HepG2 (cell line): ENCODE results near the gene PLCB1. TPM values are rescaled to one million over a fixed set of nuclear protein-coding genes. Genes with fewer than 3 reads are reported as not detected.

Experiments used
- BRD4 ChIP-seq: sonication (generic); formaldehyde crosslinking; IDR thresholded peaks from 2 replicates; pipeline ENCODE4 v1.4.0; 2020; ENCODE audit warnings: missing genetic modification reagents
- CBX2 ChIP-seq, 2 experiments: fragments of 200-600 bp in 1 of 2; sonication (generic); formaldehyde crosslinking in 1 of 2; IDR thresholded peaks; 2 replicates each; pipeline versions ENCODE4 v1.7.0 to v1.8.1; 2018 to 2022; ENCODE audit warnings: low read depth in 2 of 2, low read length in 1 of 2, mild to moderate bottlenecking in 1 of 2, missing genetic modification reagents in 1 of 2
- DNMT1 ChIP-seq: sonication (generic); formaldehyde crosslinking; IDR thresholded peaks from 2 replicates; pipeline ENCODE4 v1.5.1; 2020; ENCODE audit warnings: mild to moderate bottlenecking, missing genetic modification reagents
- FUBP1 ChIP-seq: sonication (generic); formaldehyde crosslinking; IDR thresholded peaks from 2 replicates; pipeline ENCODE4 v1.5.1; 2020; ENCODE audit warnings: missing genetic modification reagents, mild to moderate bottlenecking, borderline replicate concordance
- GZF1 ChIP-seq: sonication (generic); formaldehyde crosslinking; IDR thresholded peaks from 2 replicates; pipeline ENCODE4 v1.5.1; 2020; ENCODE audit warnings: mild to moderate bottlenecking, missing genetic modification reagents
- HNF4A ChIP-seq: sonication (generic); formaldehyde crosslinking; IDR thresholded peaks from 2 replicates; pipeline ENCODE4 v1.4.0; 2020; ENCODE audit warnings: missing genetic modification reagents
- JDP2 ChIP-seq: sonication (generic); formaldehyde crosslinking; IDR thresholded peaks from 2 replicates; pipeline ENCODE4 v1.8.1; 2022; ENCODE audit warnings: missing genetic modification reagents, borderline replicate concordance
- KLF12 ChIP-seq: sonication (generic); formaldehyde crosslinking; IDR thresholded peaks from 2 replicates; pipeline ENCODE4 v1.4.0; 2020; ENCODE audit warnings: missing genetic modification reagents, borderline replicate concordance
- NFIC ChIP-seq: IDR thresholded peaks from 2 replicates; pipeline ENCODE4 v1.6.1; 2012; ENCODE audit warnings: mild to moderate bottlenecking, low read length, inconsistent platforms
- POLR2AphosphoS2 ChIP-seq: IDR thresholded peaks from 2 replicates; pipeline ENCODE4 v1.6.1; 2011; ENCODE audit warnings: low read depth, low read length, improper control_type of control experiment
- PRPF4 ChIP-seq: fragments of 200-400 bp; formaldehyde crosslinking; IDR thresholded peaks from 2 replicates; pipeline ENCODE4 v1.6.1; 2016; ENCODE audit warnings: low read length, low read depth; ENCODE audit not compliant: poor library complexity, severe bottlenecking
- RORA ChIP-seq: sonication (generic); formaldehyde crosslinking; IDR thresholded peaks from 2 replicates; pipeline ENCODE4 v1.5.0; 2020; ENCODE audit warnings: mild to moderate bottlenecking, missing genetic modification reagents, moderate library complexity
- SRSF1 ChIP-seq: fragments of 200-400 bp; formaldehyde crosslinking; optimal IDR thresholded peaks from 2 replicates; pipeline ENCODE3; 2017; ENCODE audit warnings: mild to moderate bottlenecking, low read depth, low read length, moderate library complexity
- ZBTB3 ChIP-seq: sonication (generic); formaldehyde crosslinking; IDR thresholded peaks from 2 replicates; pipeline ENCODE4 v1.4.0; 2020; ENCODE audit warnings: low read depth, mild to moderate bottlenecking, moderate library complexity, missing genetic modification reagents, borderline replicate concordance
- ZKSCAN8 ChIP-seq: IDR thresholded peaks from 2 replicates; pipeline ENCODE4 v1.6.1; 2016; ENCODE audit warnings: borderline replicate concordance, missing genetic modification reagents, missing compliant biosample characterization
- ZNF124 ChIP-seq: sonication (generic); formaldehyde crosslinking; IDR thresholded peaks from 2 replicates; pipeline ENCODE4 v1.4.0; 2020; ENCODE audit warnings: missing genetic modification reagents
- ZNF20 ChIP-seq: sonication (generic); formaldehyde crosslinking; IDR thresholded peaks from 2 replicates; pipeline ENCODE4 v1.4.0; 2020; ENCODE audit warnings: mild to moderate bottlenecking, moderate library complexity, missing genetic modification reagents
- ZNF331 ChIP-seq: sonication (generic); formaldehyde crosslinking; IDR thresholded peaks from 2 replicates; pipeline ENCODE4 v1.4.0; 2020; ENCODE audit warnings: missing genetic modification reagents
- ZNF446 ChIP-seq: sonication (generic); formaldehyde crosslinking; IDR thresholded peaks from 2 replicates; pipeline ENCODE4 v1.5.0; 2020; ENCODE audit warnings: mild to moderate bottlenecking, missing genetic modification reagents
- ZNF451 ChIP-seq: sonication (generic); formaldehyde crosslinking; IDR thresholded peaks from 2 replicates; pipeline ENCODE4 v1.5.0; 2020; ENCODE audit warnings: mild to moderate bottlenecking, missing genetic modification reagents
- ZNF574 ChIP-seq: sonication (generic); formaldehyde crosslinking; IDR thresholded peaks from 2 replicates; pipeline ENCODE4 v1.4.0; 2020; ENCODE audit warnings: missing genetic modification reagents
- ZNF580 ChIP-seq: IDR thresholded peaks from 2 replicates; pipeline ENCODE4 v1.6.1; 2016; ENCODE audit warnings: low read depth, borderline replicate concordance
- ZNF773 ChIP-seq: sonication (generic); formaldehyde crosslinking; IDR thresholded peaks from 2 replicates; pipeline ENCODE4 v1.4.0; 2020; ENCODE audit warnings: missing genetic modification reagents, borderline replicate concordance
- ZSCAN9 ChIP-seq: IDR thresholded peaks from 2 replicates; pipeline ENCODE4 v1.6.1; 2016; ENCODE audit warnings: borderline replicate concordance
- polyA plus RNA-seq, 8 experiments: library from polyadenylated mRNA; depleted of rRNA in 3 of 8; stranded (reverse) in 7 of 8; unstranded in 1 of 8; fragments of >200 nt; fragmentation: Illumina TruSeq in 4 of 8; extraction: Trizol in 4 of 8; gene quantifications; 2 replicates each; pipeline versions ENCODE4 v1.2.1 to v1.2.3, GENCODE V29; 2011 to 2016; ENCODE audit warnings: low read depth in 4 of 8, missing spikeins in 1 of 8, mixed read lengths in 1 of 8; ENCODE audit not compliant: insufficient read depth in 1 of 8
- total RNA-seq, 5 experiments: library from RNA; depleted of rRNA; stranded (reverse); fragments of >200 nt; fragmentation: Illumina TruSeq; extraction: Trizol; gene quantifications; 2 replicates each; pipeline ENCODE4 v1.2.3, GENCODE V29; 2016; ENCODE audit warnings: low read depth in 1 of 5

Gene PLCB1
- total and polyA plus RNA-seq, 2 of the 13 experiments (the other 11 are each of a cell fraction or from before 2014, with no cell fraction given) = 42.4 to 55.9 TPM

GRCh38 chr20:8144282-8145245, 12.5 kb downstream of the PLCB1 start (continued):
- TF ChIP-seq ZNF574 (CRISPR knock-in tag) (peak; percentile 92), BRD4 (CRISPR knock-in tag) (peak; percentile 56), ZSCAN9 (peak; percentile 98), PRPF4 (no peak), ZNF446 (CRISPR knock-in tag) (no peak), FUBP1 (CRISPR knock-in tag) (peak; percentile 99; the same call in 1 of the 2 replicates), ZBTB3 (CRISPR knock-in tag) (peak; percentile 82), JDP2 (CRISPR knock-in tag) (no peak; the same call in 1 of the 2 replicates), POLR2AphosphoS2 (no peak), ZNF331 (CRISPR knock-in tag) (peak; percentile 98), ZNF20 (CRISPR knock-in tag) (0 out of 2 replicates have a peak, but pooled peaks have one; percentile 48), HNF4A (CRISPR knock-in tag) (peak; percentile 96), ZNF451 (CRISPR knock-in tag) (peak; percentile 89), CBX2 (IDR thresholded peaks at IDR 0.05; ENCODE audit: low read depth, low read length) (no peak), CBX2 (CRISPR knock-in tag; IDR thresholded peaks at IDR 0.05; ENCODE audit: low read depth) (no peak; the same call in 1 of the 2 replicates), GZF1 (CRISPR knock-in tag) (peak; percentile 89), ZNF580 (CRISPR knock-in tag) (peak; percentile 99), NFIC (peak; percentile 99), DNMT1 (CRISPR knock-in tag) (no peak), ZNF773 (CRISPR knock-in tag) (no peak), KLF12 (CRISPR knock-in tag) (no peak), SRSF1 (no peak), ZNF124 (CRISPR knock-in tag) (peak; percentile 97), RORA (CRISPR knock-in tag) (peak; percentile 93; the same call in 1 of the 2 replicates), ZKSCAN8 (CRISPR knock-in tag) (peak; percentile 96)
